GM12892 (cell line): ENCODE results near the gene CCDC174.

Source experiments
- DNase-seq: peaks from one replicate; pipeline ENCODE4 v3.0.0; 2011; ENCODE audit not compliant: insufficient read length
- FAIRE-seq: peaks from 2 replicates; lab custom pipeline; 2011; peaks lifted over from hg19 to GRCh38; lab: Jason Lieb, UNC
- POLR2A ChIP-seq: IDR thresholded peaks from 2 replicates; pipeline ENCODE4 v1.6.1; 2011; ENCODE audit warnings: low read depth, low read length, control low read depth
- POLR2AphosphoS5 ChIP-seq: IDR thresholded peaks from 2 replicates; pipeline ENCODE4 v1.6.1; 2011; ENCODE audit warnings: low read depth, low read length, control low read depth
- TAF1 ChIP-seq: IDR thresholded peaks from 2 replicates; pipeline ENCODE4 v1.6.1; 2011; ENCODE audit warnings: low read depth, mild to moderate bottlenecking, control low read depth, low read length, borderline replicate concordance

CCDC174 gene

GRCh38 chr3:14628406-14628805, 23.2 kb upstream of the CCDC174 start:
- DNase-seq, result no peak
- FAIRE-seq, result no peak
- TF ChIP-seq POLR2AphosphoS5 (no peak), TAF1 (no peak), POLR2A (no peak)

- no peak for DNase-seq
- no peak for FAIRE-seq
- no peak for TF ChIP-seq POLR2AphosphoS5
- no peak for TF ChIP-seq POLR2A
- no peak for TF ChIP-seq TAF1
These were observed 21.0 kb upstream of the CCDC174 start for GRCh38 chr3:14630404-14631100.

GRCh38 chr3:14631101-14631497, 20.5 kb upstream of the CCDC174 start:
- DNase-seq (no peak), FAIRE-seq (no peak)
- no peak for TF ChIP-seq TAF1
- no peak for TF ChIP-seq POLR2A
- TF ChIP-seq POLR2AphosphoS5, result no peak

GRCh38 chr3:14631687-14632441, 19.7 kb upstream of the CCDC174 start:
- no peak for DNase-seq
- TF ChIP-seq POLR2AphosphoS5 (no peak), TAF1 (no peak), POLR2A (no peak)
- FAIRE-seq, result no peak

GRCh38 chr3:14632442-14632930, 19.1 kb upstream of the CCDC174 start:
- no peak for TF ChIP-seq POLR2A
- TF ChIP-seq POLR2AphosphoS5, result no peak
- no peak for TF ChIP-seq TAF1
- FAIRE-seq (no peak), DNase-seq (no peak)

- no peak for FAIRE-seq
- TF ChIP-seq TAF1, result no peak
- no peak for TF ChIP-seq POLR2A
- TF ChIP-seq POLR2AphosphoS5, result no peak
- no peak for DNase-seq
These were observed 18.1 kb upstream of the CCDC174 start for GRCh38 chr3:14633417-14633816.

GRCh38 chr3:14633819-14634424, 17.6 kb upstream of the CCDC174 start:
- peak; percentile 39 for DNase-seq
- FAIRE-seq, result peak; percentile 84
- no peak for TF ChIP-seq POLR2AphosphoS5
- TF ChIP-seq POLR2A, result no peak
- TF ChIP-seq TAF1, result no peak

- TF ChIP-seq POLR2AphosphoS5, result no peak
- no peak for TF ChIP-seq TAF1
- no peak for TF ChIP-seq POLR2A
- DNase-seq (no peak), FAIRE-seq (no peak)
These were observed 16.7 kb upstream of the CCDC174 start for GRCh38 chr3:14634763-14635400.

GRCh38 chr3:14636496-14637087, 15.0 kb upstream of the CCDC174 start:
- TF ChIP-seq TAF1, result no peak
- TF ChIP-seq POLR2A, result no peak
- TF ChIP-seq POLR2AphosphoS5, result no peak
- FAIRE-seq, result no peak
- DNase-seq, result no peak

GRCh38 chr3:14640157-14640562, 11.4 kb upstream of the CCDC174 start:
- FAIRE-seq (no peak), DNase-seq (no peak)
- TF ChIP-seq TAF1 (no peak), POLR2A (no peak), POLR2AphosphoS5 (no peak)

- no peak for FAIRE-seq
These were observed 10.8 kb upstream of the CCDC174 start for GRCh38 chr3:14640734-14641133.

More at GRCh38 chr3:14640734-14641133, 10.8 kb upstream of the CCDC174 start:
- TF ChIP-seq POLR2AphosphoS5 (no peak), POLR2A (no peak), TAF1 (no peak)
- DNase-seq, result no peak
